Gastroesophageal sphincter (tissue), 4 donors: ENCODE measurements around the gene NIM1K. TPM values are rescaled to one million over a fixed set of nuclear protein-coding genes. Genes with fewer than 3 reads are reported as not detected.
"Not testable (repeated sequence)": the region's sequence is repeated elsewhere in the genome, so short reads cannot be mapped to it uniquely, and the experiment has no call there.

Experiments
- ATAC-seq: fragments of 150-250 bp; one replicate; pipeline ENCODE4 v1.9.1; 2016; ENCODE audit warnings: mild to moderate bottlenecking, moderate library complexity
- H3K27ac ChIP-seq, 4 donors: fragments of 200-600 bp; sonication (generic) in 3 of 4; 1 replicate in 3 of 4; 2 replicates in 1 of 4; pipeline ENCODE4 v1.5.1; 2016 to 2019
- H3K27me3 ChIP-seq: fragments of 200-600 bp; sonication (generic); one replicate; pipeline ENCODE4 v1.5.1; 2019
- H3K36me3 ChIP-seq, 2 donors: fragments of 200-600 bp; sonication (generic); one replicate each; pipeline ENCODE4 v1.5.1; 2019; ENCODE audit warnings: control low read depth in 1 of 2
- H3K4me1 ChIP-seq, 3 donors: fragments of 200-600 bp; sonication (generic); 1 replicate in 2 of 3; 2 replicates in 1 of 3; pipeline ENCODE4 v1.5.1; 2016 to 2019; ENCODE audit warnings: control low read depth in 2 of 3
- H3K4me3 ChIP-seq, 2 donors: fragments of 200-600 bp; sonication (generic); one replicate each; pipeline ENCODE4 v1.5.1; 2019; ENCODE audit warnings: mild to moderate bottlenecking in 1 of 2, moderate library complexity in 1 of 2
- H3K9me3 ChIP-seq, 3 donors: fragments of 200-600 bp; sonication (generic); one replicate each; pipeline ENCODE4 v1.5.1; 2017 to 2019; ENCODE audit warnings: control low read depth in 2 of 3
- EP300 ChIP-seq: sonication (generic); formaldehyde crosslinking; IDR thresholded peaks from one replicate; pipeline ENCODE4 v1.6.1; 2017; ENCODE audit warnings: antibody characterized with exemption, mild to moderate bottlenecking
- POLR2A ChIP-seq, 2 donors: fragments of 450-650 bp; IDR thresholded peaks; one replicate each; pipeline ENCODE4 v1.6.1; 2017; ENCODE audit warnings: antibody characterized with exemption in 2 of 2, mild to moderate bottlenecking in 2 of 2, moderate library complexity in 1 of 2
- POLR2AphosphoS5 ChIP-seq: sonication (generic); formaldehyde crosslinking; IDR thresholded peaks from one replicate; pipeline ENCODE4 v1.6.1; 2017; ENCODE audit warnings: antibody characterized with exemption
- WGBS, 2 donors: methylation state at CpG; one replicate each; pipeline ENCODE4 v1.1.5; 2018; ENCODE audit warnings: low coverage in 1 of 2; 5-methylcytosine and 5-hydroxymethylcytosine counted together
- total RNA-seq, 4 donors: library from RNA; depleted of rRNA; stranded (reverse); fragments of >200 nt; gene quantifications; one replicate each; pipeline ENCODE4 v1.1.0, GENCODE V29; 2016
- TF ChIP-seq, protein P1 (sequence below), 4 experiments: fragments of 200-600 bp in 2 of 4; fragments of 450-650 bp in 2 of 4; sonication (generic) in 1 of 4; IDR thresholded peaks; one replicate each; pipeline ENCODE4 v1.5.1; 2017 to 2019; ENCODE audit warnings: antibody characterized with exemption in 4 of 4, mild to moderate bottlenecking in 2 of 4, moderate library complexity in 2 of 4

NIM1K gene
- total RNA-seq, 4 donors from 2014 or later, result 0.94 to 1.9 (median 1.2) TPM

- ATAC-seq, result no peak
Observed at GRCh38 chr5:43156388-43156787, 35.6 kb upstream of the NIM1K start.

DNA sequence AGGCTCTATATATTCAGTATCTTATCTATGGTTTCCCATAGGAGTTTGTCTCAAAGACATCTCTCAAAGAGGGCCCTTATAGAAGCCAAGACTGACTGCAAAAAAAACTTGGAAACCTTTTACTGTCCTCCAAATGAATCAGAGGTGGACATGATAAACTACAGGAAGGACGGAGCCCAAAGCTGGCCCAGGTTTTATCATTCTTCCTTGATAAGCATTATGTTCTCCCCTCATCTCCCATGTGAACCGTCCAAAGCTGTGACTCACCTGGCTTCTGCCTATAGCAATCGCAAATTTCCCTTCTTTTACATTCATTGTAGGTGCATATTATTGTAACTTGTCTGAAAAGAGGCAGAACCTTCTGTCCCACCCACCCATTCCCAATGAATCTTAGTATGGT, 35.0 kb upstream of the NIM1K start:
- WGBS, 2 donors, result 92 to 93% methylated on average over 3 of the region's 3 CpGs
- Histone ChIP-seq H3K9me3 (no peaks in the 10 kb centered on the region), H3K4me1 (peaks cover 0 to 12% (median 0%) of the 10 kb centered on the region in 3 donors), H3K36me3 (peaks cover 0 to 28% of the 10 kb centered on the region in 2 donors), H3K27ac (no peak overlapping the region), H3K27me3 (no peaks in the 10 kb centered on the region), H3K4me3 (no peak overlapping the region)
- ATAC-seq, result no peak
- TF ChIP-seq POLR2A (IDR thresholded peaks at IDR 0.05) (no peak), EP300 (no peak), POLR2AphosphoS5 (no peak)
- TF ChIP-seq, protein P1, sequence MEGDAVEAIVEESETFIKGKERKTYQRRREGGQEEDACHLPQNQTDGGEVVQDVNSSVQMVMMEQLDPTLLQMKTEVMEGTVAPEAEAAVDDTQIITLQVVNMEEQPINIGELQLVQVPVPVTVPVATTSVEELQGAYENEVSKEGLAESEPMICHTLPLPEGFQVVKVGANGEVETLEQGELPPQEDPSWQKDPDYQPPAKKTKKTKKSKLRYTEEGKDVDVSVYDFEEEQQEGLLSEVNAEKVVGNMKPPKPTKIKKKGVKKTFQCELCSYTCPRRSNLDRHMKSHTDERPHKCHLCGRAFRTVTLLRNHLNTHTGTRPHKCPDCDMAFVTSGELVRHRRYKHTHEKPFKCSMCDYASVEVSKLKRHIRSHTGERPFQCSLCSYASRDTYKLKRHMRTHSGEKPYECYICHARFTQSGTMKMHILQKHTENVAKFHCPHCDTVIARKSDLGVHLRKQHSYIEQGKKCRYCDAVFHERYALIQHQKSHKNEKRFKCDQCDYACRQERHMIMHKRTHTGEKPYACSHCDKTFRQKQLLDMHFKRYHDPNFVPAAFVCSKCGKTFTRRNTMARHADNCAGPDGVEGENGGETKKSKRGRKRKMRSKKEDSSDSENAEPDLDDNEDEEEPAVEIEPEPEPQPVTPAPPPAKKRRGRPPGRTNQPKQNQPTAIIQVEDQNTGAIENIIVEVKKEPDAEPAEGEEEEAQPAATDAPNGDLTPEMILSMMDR (IDR thresholded peaks at IDR 0.05), result no peak

More at GRCh38 chr5:43156388-43156787, 35.6 kb upstream of the NIM1K start:
- Histone ChIP-seq H3K4me1 (peaks cover 0 to 12% (median 0%) of the 10 kb centered on the region in 3 donors), H3K9me3 (no peaks in the 10 kb centered on the region), H3K36me3 (peaks cover 0 to 28% of the 10 kb centered on the region in 2 donors), H3K4me3 (no peak overlapping the region), H3K27ac (no peak overlapping the region), H3K27me3 (no peaks in the 10 kb centered on the region)
- TF ChIP-seq POLR2A (IDR thresholded peaks at IDR 0.05) (no peak), POLR2AphosphoS5 (no peak), EP300 (no peak)
- TF ChIP-seq, protein P1 (IDR thresholded peaks at IDR 0.05), result no peak
- 37 to 71% methylated on average over 4 to 5 of the region's 6 CpGs for whole genome bisulfite sequencing, 2 donors

DNA sequence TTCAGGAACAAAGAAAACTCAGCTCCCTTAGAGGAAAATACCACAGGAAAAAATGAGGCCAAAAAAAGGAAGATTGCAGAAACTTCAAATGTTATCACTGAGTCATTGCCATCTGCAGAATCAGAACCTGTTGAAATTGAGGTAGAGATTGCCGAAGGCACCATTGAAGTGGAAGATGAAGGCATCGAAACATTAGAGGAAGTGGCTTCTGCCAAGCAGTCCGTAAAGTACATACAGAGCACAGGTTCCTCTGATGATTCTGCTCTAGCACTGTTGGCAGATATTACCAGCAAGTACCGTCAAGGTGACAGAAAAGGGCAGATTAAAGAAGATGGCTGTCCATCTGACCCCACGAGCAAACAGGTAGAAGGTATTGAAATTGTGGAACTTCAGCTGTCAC, 30.8 kb upstream of the NIM1K start:
- no peaks in the 10 kb centered on the region for H3K9me3 ChIP-seq
- no peak overlapping the region for H3K4me3 ChIP-seq
- H3K36me3 ChIP-seq, result peaks cover 0 to 49% of the 10 kb centered on the region in 2 donors
- H3K27ac ChIP-seq, result no peak overlapping the region
- no peak for TF ChIP-seq EP300
- TF ChIP-seq, protein P1 (IDR thresholded peaks at IDR 0.05), result no peak
- TF ChIP-seq POLR2AphosphoS5, result no peak
- TF ChIP-seq POLR2A (IDR thresholded peaks at IDR 0.05), result no peak
- ATAC-seq, result no peak
- H3K4me1 ChIP-seq, result peaks cover 0 to 3% (median 0%) of the 10 kb centered on the region in 3 donors
- no peaks in the 10 kb centered on the region for H3K27me3 ChIP-seq
- 90 to 100% methylated on average over 3 to 4 of the region's 5 CpGs for WGBS, 2 donors

DNA sequence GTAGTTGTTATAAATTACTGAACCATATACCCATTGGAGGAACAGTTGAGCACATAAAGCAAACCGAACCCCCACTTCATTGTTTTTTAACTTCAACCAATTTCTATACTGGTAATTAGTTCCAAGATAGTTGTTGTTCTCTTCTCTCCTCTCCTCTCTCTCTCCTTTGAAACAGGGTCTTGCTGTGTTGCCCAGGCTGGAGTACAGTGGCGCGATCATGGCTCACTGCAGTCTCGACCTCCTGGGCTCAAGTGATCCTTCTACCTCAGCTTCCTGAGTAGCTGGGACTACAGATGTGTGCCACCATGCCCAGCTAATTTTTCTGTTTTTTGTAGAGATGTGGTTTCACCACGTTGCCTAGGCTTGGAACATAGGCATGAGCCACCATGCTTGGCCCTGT, 27.2 kb upstream of the NIM1K start:
- H3K9me3 ChIP-seq, H3K4me1 ChIP-seq, H3K4me3 ChIP-seq, H3K27me3 ChIP-seq, H3K27ac ChIP-seq, ATAC-seq: not testable (repeated sequence)
- WGBS, 2 donors, result 73 to 94% methylated on average over 3 to 5 of the region's 5 CpGs
- peaks cover 0 to 63% of the 10 kb centered on the region in 2 donors for H3K36me3 ChIP-seq

DNA sequence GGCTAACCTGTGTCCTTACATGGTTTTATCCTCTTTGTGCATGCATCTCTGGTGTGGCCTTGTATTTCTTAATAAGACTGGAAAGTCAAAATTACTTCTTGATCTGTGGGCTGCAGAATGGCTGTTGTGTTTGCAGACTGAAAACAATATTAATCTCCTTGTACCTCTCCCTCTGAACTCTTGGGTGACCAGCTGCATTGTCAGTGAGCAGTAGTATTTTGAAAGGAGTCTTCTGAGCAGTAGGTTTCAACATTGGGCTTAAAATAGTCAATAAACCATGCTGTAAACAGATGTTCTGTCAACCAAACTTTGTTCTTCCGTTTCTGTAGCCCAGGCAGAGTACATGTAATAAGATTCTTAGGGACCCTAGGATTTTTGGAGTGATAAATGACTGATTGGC, 26.7 kb upstream of the NIM1K start:
- TF ChIP-seq POLR2AphosphoS5 (no peak), POLR2A (IDR thresholded peaks at IDR 0.05) (no peak), EP300 (no peak)
- TF ChIP-seq, protein P1 (IDR thresholded peaks at IDR 0.05), result no peak
- Histone ChIP-seq H3K36me3 (peaks cover 0 to 65% of the 10 kb centered on the region in 2 donors), H3K4me1 (no peaks in the 10 kb centered on the region), H3K4me3 (no peak overlapping the region), H3K9me3 (no peaks in the 10 kb centered on the region), H3K27me3 (no peaks in the 10 kb centered on the region), H3K27ac (no peak overlapping the region)
- ATAC-seq, result no peak
- WGBS, 2 donors, result 86 to 91% methylated on average over 1 of the region's 1 CpG
